Nucleus accumbens (tissue), 56 donors: ENCODE results near the gene TIMP2.
"Not testable (repeated sequence)": the region's sequence is repeated elsewhere in the genome, so short reads cannot be mapped to it uniquely, and the experiment has no call there.

Source experiments
- DNase-seq, 56 donors: peaks; one replicate each; lab custom pipeline; 2025; lab: John Stamatoyannopoulos, UW

TIMP2 gene

DNA sequence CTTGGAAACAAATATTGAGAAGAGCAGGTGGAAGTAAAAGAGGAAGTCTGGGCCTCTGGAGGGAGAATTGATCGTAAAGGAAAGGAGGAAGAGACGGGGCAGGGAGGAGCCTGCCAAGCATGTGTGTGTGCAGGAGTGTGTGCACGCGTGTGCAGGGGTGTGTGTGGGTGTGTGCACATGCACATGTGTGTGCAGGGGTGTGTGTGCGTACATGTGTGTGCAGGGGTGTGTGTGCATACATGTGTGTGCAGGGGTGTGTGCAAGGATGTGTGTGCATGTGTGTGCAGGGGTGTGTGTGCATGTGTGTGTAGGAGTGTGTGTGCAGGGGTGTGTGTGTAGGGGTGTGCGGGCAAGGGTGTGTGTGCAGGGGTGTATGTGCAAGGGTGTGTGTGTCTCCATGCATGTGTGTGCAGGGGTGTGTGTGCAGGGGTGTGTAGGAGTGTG, 32.2 kb downstream of the TIMP2 start:
- DNase-seq: no peak

DNA sequence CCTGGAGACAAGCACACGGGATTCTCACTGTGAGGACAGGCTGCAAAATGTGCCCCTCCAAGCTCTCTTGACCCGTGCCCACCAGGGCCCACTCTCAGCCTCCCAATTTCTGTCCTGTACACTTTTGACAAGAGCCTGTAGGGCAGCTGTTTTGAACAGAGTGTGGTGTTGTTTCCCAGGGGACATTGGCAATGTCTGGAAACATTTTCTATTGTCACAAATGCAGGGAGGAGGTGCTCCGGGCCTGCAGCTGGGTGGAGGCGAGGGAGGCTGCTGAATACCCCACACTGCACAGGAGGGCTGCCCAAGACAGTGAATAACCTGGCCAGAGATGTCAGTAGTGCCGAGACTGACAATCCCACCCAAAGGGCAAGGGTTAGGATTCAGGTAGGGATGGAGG, 32.7 kb downstream of the TIMP2 start:
- DNase-seq: peak in 33 of 56 donors; percentile 18 to 76 (median 50)

DNA sequence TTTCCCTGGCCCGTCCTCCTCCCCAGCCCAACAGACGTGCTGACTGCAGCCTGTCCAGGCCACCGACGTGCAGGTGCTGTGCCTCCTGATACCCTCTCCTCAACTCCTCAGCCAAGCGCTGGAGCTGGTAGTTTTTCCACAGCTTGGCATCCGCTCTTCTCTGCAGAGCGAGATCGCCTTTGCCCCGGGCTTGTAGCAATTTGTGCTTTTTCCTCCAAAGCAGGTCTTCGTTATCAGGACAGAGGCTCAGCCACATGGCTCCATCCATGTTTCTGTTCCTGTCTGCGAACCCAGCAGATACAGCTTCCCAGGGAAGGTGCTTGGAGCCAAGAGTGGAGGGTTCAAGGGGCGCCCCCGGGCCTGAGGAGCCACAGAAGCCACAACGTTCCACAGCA, 33.1 kb downstream of the TIMP2 start:
- DNase-seq: peak in 1 of 56 donors; percentile 54

DNA sequence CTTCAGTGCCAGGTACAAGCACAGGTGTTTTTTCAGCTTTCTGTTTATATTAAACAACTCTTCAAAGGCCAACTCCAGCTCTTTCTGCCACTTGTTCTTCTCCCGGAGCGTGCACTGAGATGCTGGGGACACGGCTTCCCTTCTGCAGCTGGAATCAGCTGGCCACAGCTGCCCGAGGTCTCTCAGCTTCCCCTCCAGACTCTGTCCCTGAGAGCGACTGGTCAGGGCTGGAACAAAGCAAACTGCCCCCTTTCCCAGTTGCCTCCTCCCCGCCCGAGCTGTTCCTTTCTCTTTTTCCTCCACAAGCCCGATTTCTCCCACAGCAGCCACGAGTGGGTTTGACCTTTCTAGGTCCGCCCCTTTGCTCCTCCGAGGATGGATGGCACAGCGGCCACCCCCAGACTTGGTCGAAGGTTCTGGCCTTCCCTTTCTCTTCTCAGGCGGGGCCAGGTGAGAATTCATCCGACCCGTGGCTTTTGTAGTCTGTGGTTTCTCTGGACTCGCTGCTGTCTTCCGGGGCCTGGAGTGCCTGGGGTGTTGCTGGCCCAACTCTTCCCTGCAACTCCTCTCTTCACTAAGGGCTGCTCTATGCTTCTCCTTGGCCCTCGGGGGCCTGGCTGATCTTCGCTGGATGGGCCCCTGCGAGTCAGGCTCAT, 33.7 kb downstream of the TIMP2 start:
- DNase-seq: peak in 9 of 56 donors; percentile 21 to 48 (median 36)

DNA sequence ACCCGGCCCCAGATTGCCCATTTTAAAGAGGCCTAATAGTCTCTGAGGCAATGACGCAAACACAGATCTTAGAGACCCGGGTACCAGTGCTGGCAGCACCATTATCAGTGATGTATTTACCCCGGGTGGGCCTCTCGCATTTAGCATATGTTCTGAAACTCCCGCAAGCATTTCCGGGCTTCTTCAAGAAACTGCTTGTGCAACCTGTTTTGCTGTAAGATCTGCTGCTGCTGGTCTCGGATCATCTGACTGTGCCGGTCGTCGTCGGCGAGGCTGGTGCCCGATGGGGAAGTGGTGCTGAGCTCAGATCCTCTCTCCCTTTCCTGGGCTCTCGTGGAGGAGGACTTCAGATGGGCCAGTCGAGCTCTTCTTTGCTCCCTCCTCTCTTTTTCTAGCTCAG, 34.7 kb downstream of the TIMP2 start:
- DNase-seq: peak in 27 of 56 donors; percentile 18 to 60 (median 38)

DNA sequence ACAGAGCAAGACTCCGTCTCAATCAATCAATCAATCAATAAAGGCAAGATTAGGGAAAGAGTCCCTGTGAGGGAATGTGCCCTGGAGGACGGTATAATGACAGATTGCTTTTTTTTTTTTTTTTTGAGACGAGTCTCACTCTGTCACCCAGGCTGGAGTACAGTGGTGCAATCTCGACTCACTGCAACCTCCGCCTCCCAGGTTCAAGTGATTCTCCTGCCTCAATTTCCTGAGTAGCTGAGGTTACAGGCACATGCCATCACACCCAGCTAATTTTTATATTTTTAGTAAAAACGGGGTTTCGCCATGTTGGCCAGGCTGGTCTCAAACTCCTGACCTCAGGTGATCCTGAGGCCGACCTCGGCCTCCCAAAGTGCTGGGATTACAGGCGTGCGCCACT, 35.1 kb downstream of the TIMP2 start:
- not testable (repeated sequence) for DNase-seq

DNA sequence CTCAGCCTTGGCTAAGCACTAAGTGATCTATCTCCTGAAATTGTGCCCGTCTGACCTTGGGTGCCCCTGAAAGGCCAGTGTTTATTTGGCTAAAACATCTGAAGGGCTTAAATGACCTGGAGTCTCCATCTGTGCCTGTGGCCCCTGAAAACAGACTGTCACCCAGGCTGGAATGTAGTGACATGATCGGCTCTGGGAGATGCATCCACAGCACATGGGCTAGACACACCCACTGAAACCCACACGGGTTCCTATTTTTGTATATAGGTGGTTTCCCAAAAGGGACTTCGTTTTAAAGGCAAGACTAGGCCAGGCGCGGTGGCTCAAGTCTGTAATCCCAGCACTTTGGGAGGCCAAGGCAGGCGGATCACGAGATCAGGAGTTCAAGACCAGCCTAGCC, 35.7 kb downstream of the TIMP2 start:
- no peak for DNase-seq

DNA sequence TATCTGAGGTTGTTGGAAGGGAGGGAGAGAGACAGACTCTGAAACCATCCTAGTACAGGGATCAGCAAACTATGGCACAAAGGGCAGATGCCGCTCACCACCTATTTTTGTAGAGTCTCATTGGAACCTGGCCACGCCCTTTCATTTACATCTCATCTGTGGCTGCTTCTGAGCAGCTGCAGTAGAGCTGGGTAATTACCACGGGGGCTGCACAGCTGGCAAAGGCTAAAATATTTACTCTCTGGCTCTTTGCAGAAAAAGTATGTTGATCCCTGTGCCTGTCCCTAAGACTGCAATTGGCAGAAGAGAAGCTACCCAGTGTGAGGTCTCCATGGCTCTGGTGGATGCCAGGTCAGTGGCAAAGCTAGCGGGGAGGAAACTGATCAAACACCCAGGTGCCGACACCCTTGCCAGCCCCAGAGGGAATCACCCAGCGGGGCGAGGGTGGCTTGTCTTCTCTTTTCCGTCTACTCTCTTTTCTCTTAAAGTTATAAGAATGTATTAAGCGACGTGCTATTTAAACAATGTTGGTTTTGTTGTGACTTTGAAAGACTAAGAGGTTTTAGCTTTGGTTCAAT, 36.2 kb downstream of the TIMP2 start:
- peak in 1 of 56 donors; percentile 25 for DNase-seq

DNA sequence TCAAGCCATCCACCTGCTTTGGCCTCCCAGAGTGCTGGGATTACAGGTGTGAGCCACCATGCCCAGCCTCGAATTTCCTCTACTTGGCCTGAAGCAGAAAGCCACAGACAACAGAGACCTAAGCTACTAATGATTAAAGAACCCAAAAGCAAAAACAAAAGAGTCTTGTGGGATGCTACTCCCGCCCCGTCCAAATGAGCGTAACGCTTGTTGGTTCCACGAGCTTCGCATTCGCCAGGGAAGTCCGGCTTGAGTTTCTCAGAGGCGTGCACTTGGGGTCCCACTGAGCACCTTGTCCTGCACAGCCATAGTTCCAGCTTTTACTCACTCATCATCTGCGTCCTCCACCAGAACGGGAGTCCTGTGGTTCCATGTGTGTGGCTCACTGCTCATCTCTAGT, 38.2 kb downstream of the TIMP2 start:
- DNase-seq: peak in 2 of 56 donors; percentile 13

DNA sequence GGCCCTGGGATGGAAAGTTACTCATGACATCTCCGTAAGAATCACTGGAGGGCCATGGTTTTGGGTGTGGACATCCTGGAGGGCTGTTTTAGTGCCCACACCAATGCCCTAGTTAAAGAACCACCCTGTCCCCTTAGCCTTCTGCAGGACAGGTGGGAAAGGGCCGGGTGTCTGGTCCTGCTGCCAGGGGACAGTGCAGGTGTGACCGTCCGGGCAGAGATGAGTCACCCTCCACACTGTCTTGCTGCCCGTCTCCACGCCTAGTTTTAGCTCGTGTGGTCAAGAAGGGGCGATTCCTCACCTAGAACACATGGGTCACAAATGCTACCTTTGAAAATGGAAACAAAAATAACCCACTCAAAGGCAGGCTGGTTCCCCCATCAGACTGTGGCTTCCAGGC, 39.2 kb downstream of the TIMP2 start:
- no peak for DNase-seq

DNA sequence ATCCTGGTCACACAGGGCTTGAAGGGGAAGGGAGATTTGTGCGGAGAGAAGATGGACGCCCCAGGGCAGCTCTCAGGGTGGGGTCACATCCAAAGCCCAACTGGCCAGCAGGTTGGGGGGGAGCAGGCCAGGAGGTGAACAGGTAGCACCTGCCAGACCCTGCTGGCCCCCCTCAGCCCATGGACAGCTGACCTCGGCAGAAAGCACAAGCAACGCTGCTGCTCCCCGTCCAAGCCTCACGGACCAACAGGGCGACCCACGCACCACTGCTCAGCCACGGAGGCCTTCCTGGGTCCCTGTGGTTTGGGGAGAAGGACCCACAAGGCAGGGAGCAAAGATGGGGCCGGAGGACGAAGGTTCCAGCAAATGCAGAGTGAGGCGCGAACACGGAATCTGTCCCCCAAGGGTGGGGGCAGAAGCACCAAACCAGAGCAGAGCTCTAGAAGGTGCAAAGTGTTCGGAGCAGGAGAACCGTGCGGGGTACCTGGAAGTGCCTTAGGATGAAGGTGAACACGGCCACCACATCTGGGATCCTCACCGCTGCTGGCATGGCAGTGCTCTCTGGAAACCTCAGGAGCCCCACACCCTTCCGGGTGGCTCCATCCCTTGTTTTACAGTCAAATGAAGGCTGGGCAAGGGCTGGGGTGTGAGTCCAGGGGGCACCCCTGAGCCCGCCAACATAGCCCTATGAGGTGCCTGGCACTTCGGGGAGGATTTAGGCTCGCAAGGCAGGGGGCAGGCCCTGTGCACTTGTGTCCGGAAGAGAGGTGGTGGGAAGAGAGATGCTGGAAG, 40.1 kb downstream of the TIMP2 start:
- DNase-seq: peak in 1 of 56 donors; percentile 51

DNA sequence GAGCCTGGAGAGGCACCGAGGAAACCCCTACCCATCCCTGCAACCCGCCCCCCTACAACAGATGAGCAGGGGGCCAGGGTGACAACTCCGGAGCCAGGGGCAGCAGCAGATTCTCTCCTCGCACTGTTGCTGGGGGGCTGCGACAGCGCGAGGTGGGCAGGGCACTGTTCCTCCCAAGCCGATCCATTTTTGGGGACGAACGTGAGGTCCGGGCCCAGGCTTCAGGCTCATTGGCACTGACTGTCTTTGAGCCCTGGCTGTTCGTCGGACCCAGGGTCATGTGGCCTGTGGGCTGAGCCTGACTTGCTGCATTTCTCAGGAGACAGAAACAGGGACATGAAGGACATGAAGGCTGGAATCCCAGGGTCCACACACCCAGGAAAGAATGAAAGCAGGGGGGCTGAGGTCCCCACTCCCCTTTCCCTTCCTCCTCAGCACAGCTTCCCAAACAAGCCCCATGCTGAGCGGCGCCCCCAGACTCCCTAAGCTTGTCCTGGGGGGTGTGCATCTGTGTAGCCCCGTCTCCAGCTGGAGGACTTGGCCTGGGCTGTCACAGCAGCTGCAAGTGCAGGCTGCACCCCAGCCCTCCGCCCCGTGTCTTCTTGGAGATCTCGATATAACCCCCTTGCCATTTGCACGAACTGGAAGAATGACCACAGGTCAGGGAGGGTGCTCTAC, 40.9 kb downstream of the TIMP2 start:
- DNase-seq: peak in 47 of 56 donors; percentile 36 to 85 (median 68)

DNA sequence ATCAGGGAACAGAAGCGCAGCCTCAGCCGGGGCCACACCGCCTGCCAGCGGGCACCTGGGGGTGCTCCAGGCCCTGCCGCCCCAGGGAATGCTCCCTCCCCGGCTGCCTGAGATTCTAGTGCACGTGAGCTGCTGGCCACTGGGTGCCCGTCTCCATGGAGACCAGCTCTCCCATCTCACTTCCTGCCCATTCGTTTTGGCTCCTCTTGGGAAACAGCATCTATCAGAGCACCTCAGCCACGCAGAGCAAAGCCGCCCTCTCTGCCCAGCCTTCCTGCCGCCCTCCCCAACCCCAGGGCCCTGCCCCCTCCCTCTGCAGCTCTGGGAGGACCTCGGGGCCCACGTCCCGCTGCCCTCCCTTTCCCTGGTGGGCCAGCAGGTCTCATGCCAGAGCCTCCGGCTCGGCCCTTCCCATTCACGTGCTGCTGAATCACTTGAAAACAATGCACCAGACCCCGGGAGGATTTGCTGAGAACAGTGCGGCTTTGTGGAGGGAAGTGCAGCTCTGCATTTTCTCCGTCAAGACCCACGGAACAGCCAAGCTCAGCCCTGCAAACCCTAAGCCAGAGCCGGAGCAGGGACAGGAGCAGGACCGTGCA, 41.6 kb downstream of the TIMP2 start:
- peak in 53 of 56 donors; percentile 63 to 95 (median 85) for DNase-seq

DNA sequence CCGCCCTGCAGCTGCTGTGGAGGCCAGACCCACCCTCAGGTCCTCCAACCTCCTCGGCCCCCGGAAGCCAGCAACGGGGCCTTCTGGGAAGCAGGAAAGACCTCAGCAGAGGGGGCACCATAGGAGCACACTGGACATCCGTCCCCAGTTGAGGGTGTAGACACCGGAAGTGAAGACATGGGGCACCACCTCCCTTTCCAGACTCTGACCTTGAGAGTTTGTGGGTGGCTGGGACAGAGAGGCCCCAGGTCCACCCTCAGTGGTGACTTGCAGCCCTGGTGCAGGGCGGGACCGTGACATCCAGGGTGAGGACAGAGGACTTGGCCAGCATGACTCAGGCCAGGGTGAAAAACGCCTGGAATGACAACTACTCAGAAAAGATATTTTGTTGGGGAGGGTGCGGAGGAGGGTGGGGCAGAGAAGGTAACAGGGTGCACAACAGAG, 42.1 kb downstream of the TIMP2 start:
- DNase-seq: peak in 12 of 56 donors; percentile 41 to 82 (median 68)

DNA sequence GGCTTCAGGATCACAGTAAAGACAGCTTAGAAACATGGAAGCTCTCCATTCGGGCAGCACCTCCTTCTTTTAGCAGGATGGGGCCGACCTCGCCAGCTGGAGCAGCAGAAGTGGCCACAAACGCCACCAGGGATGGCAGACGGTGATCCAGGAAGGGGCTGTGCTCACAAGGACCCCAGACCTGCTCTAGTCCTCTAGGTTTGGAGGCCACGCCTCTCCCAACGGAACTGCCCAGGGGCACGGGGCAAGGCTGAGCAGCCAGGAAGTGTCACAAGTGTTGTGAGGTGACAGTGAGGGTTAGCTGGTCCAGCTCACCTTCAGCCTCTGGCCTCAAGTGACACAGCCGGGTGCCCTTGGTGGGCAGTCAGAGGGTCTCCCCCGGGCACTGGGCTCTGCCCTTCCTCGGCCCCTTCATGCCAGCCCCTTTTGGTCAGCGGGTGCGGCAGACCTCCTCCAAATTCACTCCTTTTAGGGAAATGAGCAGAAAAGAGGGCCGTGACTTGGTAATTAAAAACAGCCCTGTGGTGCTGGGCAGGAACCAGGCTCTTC, 42.6 kb downstream of the TIMP2 start:
- DNase-seq: peak in 2 of 56 donors; percentile 52 to 61

DNA sequence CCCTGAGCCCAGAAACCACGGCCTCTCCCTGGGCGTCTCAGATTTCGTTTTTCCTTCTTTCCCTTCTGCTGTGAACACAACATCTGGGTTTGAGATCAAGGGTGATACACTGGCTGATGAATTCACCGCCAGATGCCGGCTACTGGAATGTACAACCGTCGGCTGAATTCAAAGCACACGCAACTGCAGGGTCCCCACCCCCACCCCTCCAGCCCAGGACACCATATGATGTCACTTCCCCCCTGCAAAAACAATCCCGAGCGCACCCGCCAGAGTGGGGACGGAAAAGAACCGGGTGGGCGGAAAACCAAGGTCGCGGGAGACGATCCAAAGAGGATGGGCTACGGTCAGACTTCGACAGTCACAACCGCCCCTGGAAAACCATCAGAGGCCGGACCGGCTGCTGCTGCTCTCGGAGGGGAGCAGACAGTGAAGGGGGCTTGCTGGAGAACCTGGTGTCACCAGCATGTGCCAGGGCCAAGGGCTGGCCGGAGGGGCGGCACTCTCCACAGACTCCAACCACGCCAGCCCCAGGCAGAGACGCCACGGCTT, 45.5 kb downstream of the TIMP2 start:
- DNase-seq: peak in 9 of 56 donors; percentile 16 to 57 (median 40)

DNA sequence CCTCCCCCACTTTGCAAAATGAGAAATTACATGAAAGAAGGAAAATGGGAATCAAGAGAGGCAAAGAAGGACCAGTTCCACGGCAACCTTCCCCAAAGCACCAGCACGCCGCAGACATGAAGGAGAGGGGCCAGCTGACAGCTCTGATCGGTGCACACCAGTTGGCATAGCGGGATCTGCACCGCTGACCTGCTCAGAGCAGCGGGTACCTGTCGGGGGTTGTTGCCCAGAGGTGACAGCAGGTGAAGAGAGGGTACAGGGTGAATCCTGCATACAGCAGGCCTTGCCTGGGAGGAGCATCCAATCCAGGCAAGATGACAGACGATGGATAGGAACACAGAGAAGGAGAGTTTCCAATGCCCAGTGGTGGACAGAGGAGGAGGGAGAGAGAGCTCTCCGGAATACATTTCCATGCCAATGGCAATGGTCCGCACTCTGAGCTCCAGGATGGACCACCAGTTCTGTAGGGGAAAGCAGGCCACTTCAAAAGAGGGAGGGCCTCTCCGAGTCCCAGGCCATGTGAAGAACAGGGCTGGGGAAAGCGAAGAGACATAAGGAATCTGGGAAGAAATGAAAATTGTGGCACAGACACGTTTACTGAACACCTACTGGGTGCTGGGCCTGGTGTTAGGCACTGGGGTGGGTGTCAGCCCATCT, 46.2 kb downstream of the TIMP2 start:
- peak in 1 of 56 donors; percentile 40 for DNase-seq

DNA sequence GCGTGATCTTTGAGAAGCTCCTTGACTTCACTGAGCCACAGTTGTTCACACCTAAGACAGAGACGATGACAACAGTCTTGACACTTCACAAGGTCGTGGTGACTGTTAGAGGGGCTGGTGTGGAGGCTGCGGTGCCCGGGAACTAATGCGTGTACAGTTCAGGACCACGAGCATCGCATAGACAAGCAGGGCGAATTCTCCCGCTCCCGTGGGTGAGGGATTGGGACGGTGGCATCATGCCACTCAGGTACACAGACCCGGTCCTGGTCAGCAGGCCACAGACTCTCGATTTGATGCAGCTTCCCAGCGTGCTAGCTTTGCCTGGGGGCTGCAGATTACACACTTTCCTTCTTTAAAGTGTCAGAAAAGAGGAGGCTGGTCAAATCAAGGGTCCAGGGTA, 46.9 kb downstream of the TIMP2 start:
- no peak for DNase-seq

DNA sequence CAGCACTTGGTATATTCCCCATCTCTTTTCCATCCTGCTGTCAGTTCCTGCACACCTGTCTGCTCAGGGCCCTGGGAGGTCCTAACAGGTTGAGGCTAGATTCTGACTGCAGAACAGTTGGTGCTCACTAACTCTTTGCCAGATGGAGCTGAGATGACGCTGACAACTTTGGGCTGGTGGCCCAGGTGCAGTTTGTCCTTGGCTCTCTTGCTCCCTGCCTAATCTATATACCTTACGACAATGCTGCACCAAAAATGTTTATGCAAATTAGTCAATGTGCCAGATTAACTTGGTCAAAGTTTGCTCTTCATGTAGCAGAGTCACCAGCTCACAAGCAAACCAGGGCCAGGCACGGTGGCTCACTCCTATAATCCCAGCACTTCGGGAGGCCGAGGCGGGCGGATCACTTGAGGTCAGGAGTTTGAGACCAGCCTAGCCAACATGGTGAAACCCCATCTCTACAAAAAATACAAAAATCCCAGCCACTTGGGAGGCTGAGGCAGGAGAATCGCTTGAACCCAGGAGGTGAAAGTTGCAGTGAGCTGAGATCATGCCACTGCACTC, 48.2 kb downstream of the TIMP2 start:
- not testable (repeated sequence) for DNase-seq
